H9 (cell line): Measurements from ENCODE around the gene UNC5B. TPM values are rescaled to one million over a fixed set of nuclear protein-coding genes. Genes with fewer than 3 reads are reported as not detected.

ENCODE experiments used
- DNase-seq: peaks from one replicate; pipeline ENCODE4 v3.0.0-alpha.2; 2017
- H2AFZ ChIP-seq: one replicate; pipeline ENCODE4 v1.6.1; 2013; ENCODE audit warnings: mild to moderate bottlenecking, low read length, control low read depth, moderate library complexity
- H2AK5ac ChIP-seq: 2 replicates; pipeline ENCODE4 v1.6.1; 2013; ENCODE audit warnings: low read length, control low read depth, mixed read lengths; ENCODE audit not compliant: insufficient read length
- H2BK120ac ChIP-seq: one replicate; pipeline ENCODE4 v1.6.1; 2013; ENCODE audit warnings: low read depth, mild to moderate bottlenecking, low read length, control low read depth, inconsistent platforms; ENCODE audit not compliant: poor library complexity, severe bottlenecking
- H2BK12ac ChIP-seq: 2 replicates; pipeline ENCODE4 v1.6.1; 2013; ENCODE audit warnings: low read length, control low read depth, mixed read lengths, low read depth; ENCODE audit not compliant: insufficient read length
- H2BK15ac ChIP-seq: 2 replicates; pipeline ENCODE4 v1.6.1; 2013; ENCODE audit warnings: low read depth, low read length, control low read depth
- H2BK20ac ChIP-seq: one replicate; pipeline ENCODE4 v1.6.1; 2013; ENCODE audit warnings: low read depth, mild to moderate bottlenecking, low read length, control low read depth, inconsistent platforms; ENCODE audit not compliant: poor library complexity, severe bottlenecking
- H2BK5ac ChIP-seq: 2 replicates; pipeline ENCODE4 v1.6.1; 2013; ENCODE audit warnings: low read length, control low read depth, mixed read lengths; ENCODE audit not compliant: insufficient read length
- H3K14ac ChIP-seq: 2 replicates; pipeline ENCODE4 v1.6.1; 2013; ENCODE audit warnings: low read length, control low read depth; ENCODE audit not compliant: insufficient read depth
- H3K18ac ChIP-seq: 2 replicates; pipeline ENCODE4 v1.6.1; 2013; ENCODE audit warnings: low read depth, mild to moderate bottlenecking, mixed read lengths, low read length, control low read depth; ENCODE audit not compliant: insufficient read length
- H3K23ac ChIP-seq: 2 replicates; pipeline ENCODE4 v1.6.1; 2013; ENCODE audit warnings: low read length, control low read depth, mixed read lengths, low read depth; ENCODE audit not compliant: insufficient read length
- H3K23me2 ChIP-seq: 2 replicates; pipeline ENCODE4 v1.6.1; 2013; ENCODE audit warnings: low read depth, mild to moderate bottlenecking, mixed read lengths, low read length, control low read depth; ENCODE audit not compliant: insufficient read length, poor library complexity, severe bottlenecking
- H3K27ac ChIP-seq: 2 replicates; pipeline ENCODE4 v1.5.1; 2013; ENCODE audit warnings: low read length, control low read depth, mixed read lengths, low read depth; ENCODE audit not compliant: insufficient read length
- H3K27me3 ChIP-seq: 2 replicates; pipeline ENCODE4 v1.6.1; 2013; ENCODE audit warnings: low read length, control low read depth, inconsistent platforms; ENCODE audit not compliant: insufficient read depth
- H3K4ac ChIP-seq: 2 replicates; pipeline ENCODE4 v1.6.1; 2013; ENCODE audit warnings: low read depth, mild to moderate bottlenecking, control low read depth, inconsistent platforms, low read length, moderate library complexity
- H3K4me1 ChIP-seq: 2 replicates; pipeline ENCODE4 v1.6.1; 2013; ENCODE audit warnings: low read length, control low read depth, inconsistent platforms; ENCODE audit not compliant: insufficient read depth
- H3K4me2 ChIP-seq: 2 replicates; pipeline ENCODE4 v1.6.1; 2013; ENCODE audit warnings: low read length, control low read depth, mixed read lengths; ENCODE audit not compliant: insufficient read length, insufficient read depth
- H3K56ac ChIP-seq: 2 replicates; pipeline ENCODE4 v1.6.1; 2013; ENCODE audit warnings: low read depth, mild to moderate bottlenecking, mixed read lengths, low read length, control low read depth; ENCODE audit not compliant: insufficient read length
- H3K79me1 ChIP-seq: 2 replicates; pipeline ENCODE4 v1.6.1; 2013; ENCODE audit warnings: low read depth, mild to moderate bottlenecking, moderate library complexity, low read length, control low read depth, inconsistent platforms; ENCODE audit not compliant: insufficient read depth, poor library complexity, severe bottlenecking
- H3K79me2 ChIP-seq: 2 replicates; pipeline ENCODE4 v1.6.1; 2013; ENCODE audit warnings: low read length, control low read depth, inconsistent platforms; ENCODE audit not compliant: insufficient read depth
- H3K9ac ChIP-seq: 2 replicates; pipeline ENCODE4 v1.6.1; 2013; ENCODE audit warnings: low read length, control low read depth, mixed read lengths; ENCODE audit not compliant: insufficient read length; ENCODE audit errors: extremely low read depth
- H3K9me3 ChIP-seq: one replicate; pipeline ENCODE4 v1.6.1; 2013; ENCODE audit warnings: low read depth, low read length, inconsistent platforms; ENCODE audit not compliant: control insufficient read depth
- H3T11ph ChIP-seq: one replicate; pipeline ENCODE4 v1.6.1; 2013; ENCODE audit warnings: mild to moderate bottlenecking, low read length, control low read depth, inconsistent platforms
- H4K20me1 ChIP-seq: one replicate; pipeline ENCODE4 v1.6.1; 2013; ENCODE audit not compliant: control insufficient read depth, insufficient read length, insufficient read depth
- H4K5ac ChIP-seq: 2 replicates; pipeline ENCODE4 v1.6.1; 2013; ENCODE audit warnings: low read depth, mild to moderate bottlenecking, mixed read lengths, low read length, control low read depth; ENCODE audit not compliant: insufficient read length
- H4K8ac ChIP-seq: replicated peaks from 2 replicates; pipeline ENCODE4 v1.6.1; 2013; ENCODE audit warnings: low read length, control low read depth, mixed read lengths, low read depth; ENCODE audit not compliant: insufficient read length
- H4K91ac ChIP-seq: 2 replicates; pipeline ENCODE4 v1.6.1; 2013; ENCODE audit warnings: low read depth, mild to moderate bottlenecking, moderate library complexity, mixed read lengths, low read length, control low read depth; ENCODE audit not compliant: insufficient read length
- H3K27ac Mint-ChIP-seq, 3 experiments: 2 replicates in 2 of 3; 3 replicates in 1 of 3; pipeline ENCODE4 v1.8.0; 2020 to 2021; ENCODE audit warnings: mixed read lengths in 3 of 3, mild to moderate bottlenecking in 1 of 3, moderate library complexity in 1 of 3
- H3K27me3 Mint-ChIP-seq: 2 replicates; pipeline ENCODE4 v1.8.0; 2021; ENCODE audit warnings: low read depth, mild to moderate bottlenecking, moderate library complexity, mixed read lengths
- H3K36me3 Mint-ChIP-seq, 3 experiments: 2 replicates in 2 of 3; 3 replicates in 1 of 3; pipeline ENCODE4 v1.8.0; 2020 to 2021; ENCODE audit warnings: low read depth in 3 of 3, mixed read lengths in 3 of 3; ENCODE audit not compliant: insufficient read depth in 1 of 3
- H3K4me1 Mint-ChIP-seq, 2 experiments: 2 replicates each; pipeline ENCODE4 v1.8.0; 2020; ENCODE audit warnings: mixed read lengths in 2 of 2
- H3K4me3 Mint-ChIP-seq, 2 experiments: 2 replicates in 1 of 2; 3 replicates in 1 of 2; pipeline ENCODE4 v1.8.0; 2020 to 2021; ENCODE audit warnings: mild to moderate bottlenecking in 2 of 2, mixed read lengths in 2 of 2, moderate library complexity in 1 of 2
- H3K9me3 Mint-ChIP-seq, 2 experiments: 2 replicates in 1 of 2; 3 replicates in 1 of 2; pipeline ENCODE4 v1.8.0; 2020; ENCODE audit warnings: mild to moderate bottlenecking in 2 of 2, mixed read lengths in 2 of 2, moderate library complexity in 1 of 2
- CTCF ChIP-seq: fragments of 200-600 bp; sonication (generic); conservative IDR thresholded peaks from 3 replicates; pipeline ENCODE4 v1.8.0; 2021; ENCODE audit warnings: antibody characterized with exemption, mild to moderate bottlenecking
- WGBS: extraction: QIAGEN DNeasy Blood & Tissue Kit; methylation state at CpG from one replicate; pipeline ENCODE4 v1.1.7; 2013; ENCODE audit warnings: missing lambda C conversion rate, low lambda C conversion rate, mixed read lengths; ENCODE audit not compliant: insufficient read length; ENCODE audit errors: extremely low coverage; 5-methylcytosine and 5-hydroxymethylcytosine counted together
- total RNA-seq: library from RNA; stranded (reverse); gene quantifications from 2 replicates; pipeline ENCODE4 v1.2.1, GENCODE V29; 2021

UNC5B gene
- total RNA-seq, 1 experiment from 2014 or later: 28.4 TPM

GRCh38 chr10:71276873-71277272 is 64.5 kb downstream of the UNC5B start:
- Histone ChIP-seq H2BK20ac (no peak overlapping the region), H2AFZ (no peak overlapping the region), H2BK15ac (no peak overlapping the region), H3K27ac (no peak overlapping the region), H3K27me3 (no peaks in the 10 kb centered on the region), H3K9me3 (no peaks in the 10 kb centered on the region), H2BK120ac (no peak overlapping the region), H3K56ac (no peak overlapping the region), H3T11ph (no peak overlapping the region), H2AK5ac (no peak overlapping the region), H4K20me1 (no peaks in the 10 kb centered on the region), H3K4me1 (peaks cover 5% of the 10 kb centered on the region; the same call in 1 of the 2 replicates), H3K4me2 (no peak overlapping the region), H3K79me1 (no peaks in the 10 kb centered on the region), H4K5ac (no peak overlapping the region), H4K91ac (no peak overlapping the region), H3K23me2 (no peaks in the 10 kb centered on the region), H4K8ac (no peak overlapping the region), H2BK12ac (no peak overlapping the region), H2BK5ac (no peak overlapping the region), H3K23ac (no peak overlapping the region), H3K14ac (no peak overlapping the region; the same call in 1 of the 2 replicates), H3K9ac (no peak overlapping the region), H3K18ac (no peak overlapping the region), H3K79me2 (no peaks in the 10 kb centered on the region), H3K4ac (no peak overlapping the region)
- TF ChIP-seq CTCF: no peak
- Mint-ChIP-seq H3K27ac (peak overlapping the region in 1 of 3 experiments; percentile 22; a peak in 1 of 7 replicates), H3K4me3 (no peak overlapping the region; a peak in 1 of 5 replicates), H3K27me3 (no peaks in the 10 kb centered on the region), H3K36me3 (peaks cover 3 to 10% (median 8%) of the 10 kb centered on the region in 3 experiments; a peak in 4 of 7 replicates), H3K4me1 (peaks cover 41 to 51% of the 10 kb centered on the region in 2 experiments), H3K9me3 (no peaks in the 10 kb centered on the region)
- DNase-seq: no peak
- WGBS: no CpG with 5 or more reads among the region's 9 CpGs
